Tongue (tissue), 3 donors: Measurements from ENCODE around the gene BCL2L12. TPM values are rescaled to one million over a fixed set of nuclear protein-coding genes. Genes with fewer than 3 reads are reported as not detected.
A peak's percentile ranks its signal among the peaks of the same experiment; 100 is the strongest.
"Not testable (repeated sequence)": the region's sequence is repeated elsewhere in the genome, so short reads cannot be mapped to it uniquely, and the experiment has no call there.

Source experiments
- DNase-seq: peaks from one replicate; pipeline ENCODE4 v3.0.0-alpha.2; 2015
- small RNA-seq: library from RNA; depleted of rRNA; stranded (forward); fragments of <200 nt; gene quantifications from one replicate; pipeline ENCODE3, GENCODE V24; 2014; ENCODE audit warnings: low replicate concordance
- total RNA-seq: library from RNA; depleted of rRNA; stranded (reverse); fragments of >200 nt; gene quantifications from one replicate; pipeline ENCODE4 v1.2.3, GENCODE V29; 2014

The BCL2L12 gene
- total RNA-seq, 1 donor from 2014 or later = 10.9 TPM

DNA sequence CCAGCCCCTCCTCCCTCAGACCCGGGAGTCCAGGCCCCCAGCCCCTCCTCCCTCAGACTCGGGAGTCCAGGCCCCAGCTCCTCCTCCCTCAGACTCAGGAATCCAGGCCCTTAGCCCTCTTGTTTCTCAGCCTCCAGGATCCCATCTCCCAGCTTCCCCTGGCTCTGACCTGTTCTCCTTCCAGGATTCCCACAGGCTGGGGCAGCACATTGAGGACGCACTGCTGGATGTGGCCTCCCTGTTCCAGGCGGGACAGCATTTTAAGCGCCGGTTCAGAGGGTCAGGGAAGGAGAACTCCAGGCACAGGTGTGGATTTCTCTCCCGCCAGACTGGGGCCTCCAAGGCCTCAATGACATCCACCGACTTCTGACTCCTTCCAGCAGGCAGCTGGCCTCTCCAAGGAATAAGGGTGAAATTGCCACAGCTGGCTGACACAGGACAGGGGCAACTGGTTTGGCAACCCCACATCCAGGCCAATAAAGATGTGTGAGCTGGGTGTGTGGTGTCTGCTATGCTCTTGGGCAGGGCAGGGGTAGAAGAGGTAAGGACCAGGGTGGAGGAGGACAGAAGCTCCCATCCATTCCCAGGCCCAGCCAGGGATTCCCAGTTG lies 47.6 kb downstream of the BCL2L12 start:
- DNase-seq = peak; percentile 73

DNA sequence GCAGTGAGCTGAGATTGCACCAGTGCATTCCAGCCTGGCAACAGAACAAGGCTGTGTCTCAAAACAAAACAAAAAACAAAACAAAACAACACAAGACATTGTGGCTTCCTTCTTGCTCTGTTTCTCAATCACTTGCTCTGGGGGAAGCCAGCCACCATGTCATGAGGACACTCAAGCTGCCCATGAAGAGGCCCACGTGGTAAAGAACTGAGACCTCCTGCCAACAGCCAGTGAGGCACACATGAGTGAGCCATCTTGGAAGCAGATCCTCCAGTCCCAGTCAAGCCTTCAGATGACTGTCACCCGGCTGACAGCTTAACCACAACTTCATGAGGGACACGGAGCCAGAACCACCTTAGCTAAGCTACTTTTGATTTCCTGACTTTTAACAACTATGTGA lies 50.4 kb downstream of the BCL2L12 start:
- DNase-seq = no peak

DNA sequence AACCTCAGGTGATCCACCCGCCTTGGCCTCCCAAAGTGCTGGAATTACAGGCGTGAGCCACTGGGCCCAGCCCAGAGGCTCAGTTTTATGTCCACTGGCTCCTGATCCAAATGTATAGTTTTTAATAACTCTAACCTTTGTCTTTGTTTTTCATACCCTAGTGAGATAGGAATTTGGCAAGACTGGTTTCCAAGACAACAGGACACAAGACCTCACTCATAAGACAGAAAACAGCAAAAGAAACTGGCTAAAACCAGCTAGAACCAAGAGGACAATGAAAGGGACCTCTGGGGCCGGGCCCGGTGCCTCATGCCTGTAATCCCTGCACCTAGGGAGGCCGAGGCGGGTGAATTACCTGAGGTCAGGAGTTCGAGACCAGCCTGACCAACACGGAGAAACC lies 52.8 kb downstream of the BCL2L12 start:
- DNase-seq = peak; percentile 42

DNA sequence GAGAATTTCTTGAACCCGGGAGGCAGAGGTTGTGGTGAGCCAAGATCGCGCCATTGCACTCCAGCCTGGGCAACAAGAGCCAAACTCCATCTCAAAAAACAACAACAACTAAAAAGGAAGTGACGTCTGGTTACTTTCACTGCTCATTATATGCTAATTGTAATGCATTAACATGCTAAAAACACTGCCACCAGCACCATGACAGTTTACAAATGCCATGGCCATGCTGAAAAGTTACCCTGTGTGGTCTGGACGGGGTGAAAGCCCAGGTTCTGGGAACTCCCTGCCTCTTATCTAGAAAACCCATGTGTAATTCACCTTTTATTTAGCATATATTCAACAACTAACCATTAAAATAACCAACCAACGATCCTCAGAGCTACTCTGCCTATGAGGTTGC lies 53.3 kb downstream of the BCL2L12 start:
- no peak for DNase-seq

DNA sequence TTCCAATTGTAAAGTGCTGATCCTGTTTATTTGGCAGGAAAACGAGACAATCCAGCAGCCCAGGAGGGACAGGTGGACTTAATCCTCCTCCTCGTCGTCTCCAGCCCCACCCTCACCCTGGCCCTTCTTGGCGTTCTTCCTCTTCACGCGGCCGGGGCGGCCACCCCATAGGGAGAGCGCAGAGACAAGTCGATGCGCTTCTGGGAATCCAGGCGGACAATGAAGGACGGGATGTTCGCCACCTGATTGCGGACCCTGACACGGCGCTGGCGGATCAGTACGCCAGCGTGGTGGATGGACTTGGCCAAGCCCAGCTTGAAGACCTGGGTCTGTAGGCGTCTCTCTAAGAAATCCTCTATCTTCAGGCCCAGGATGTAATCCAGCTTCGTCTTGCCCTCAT lies 53.7 kb downstream of the BCL2L12 start:
- not testable (repeated sequence) for DNase-seq

Small RNA genes lying within 50 kb of the gene (small RNA-seq; reads per million reads assigned to genes)
- gene MIR5088 = not detected

Other genes with a start within 250 kb of the BCL2L12 start
- gene PTH2, start 242.5 kb upstream of the BCL2L12 start, total RNA-seq = not detected
- not detected for gene GFY, start 240.5 kb upstream of the BCL2L12 start, total RNA-seq
- 1.4 TPM for gene SLC17A7, start 224.4 kb upstream of the BCL2L12 start, total RNA-seq
- 58.3 TPM for gene PIH1D1, start 214.1 kb upstream of the BCL2L12 start, total RNA-seq
- gene ALDH16A1, start 212.7 kb upstream of the BCL2L12 start, total RNA-seq = 34.6 TPM
- 2.5 TPM for gene FLT3LG, start 191.7 kb upstream of the BCL2L12 start, total RNA-seq
- gene RPL13A, start 178.3 kb upstream of the BCL2L12 start, total RNA-seq = 1,944 TPM
- 5,071 TPM for gene RPS11, start 169.5 kb upstream of the BCL2L12 start, total RNA-seq
- gene FCGRT, start 153.3 kb upstream of the BCL2L12 start, total RNA-seq = 122 TPM
- gene RCN3, start 137.9 kb upstream of the BCL2L12 start, total RNA-seq = 41.4 TPM
- gene NOSIP, start 85.4 kb upstream of the BCL2L12 start, total RNA-seq = 47.6 TPM
- 3.4 TPM for gene PRRG2, start 84.6 kb upstream of the BCL2L12 start, total RNA-seq
- gene PRR12, start 74.8 kb upstream of the BCL2L12 start, total RNA-seq = 9.4 TPM
- gene RRAS, start 25.8 kb upstream of the BCL2L12 start, total RNA-seq = 15.5 TPM
- 19.5 TPM for gene SCAF1, start 23.7 kb upstream of the BCL2L12 start, total RNA-seq
- 44.0 TPM for gene IRF3, start 76 bp upstream of the BCL2L12 start, total RNA-seq
- 208 TPM for gene PRMT1, start 11.3 kb downstream of the BCL2L12 start, total RNA-seq
- 0.92 TPM for gene ADM5, start 23.7 kb downstream of the BCL2L12 start, total RNA-seq
- 5.1 TPM for gene CPT1C, start 25.2 kb downstream of the BCL2L12 start, total RNA-seq
- 1.1 TPM for gene TSKS, start 97.4 kb downstream of the BCL2L12 start, total RNA-seq
- gene AP2A1, start 101.1 kb downstream of the BCL2L12 start, total RNA-seq = 56.2 TPM
- 25.7 TPM for gene FUZ, start 147.4 kb downstream of the BCL2L12 start, total RNA-seq
- 38.2 TPM for gene MED25, start 152.4 kb downstream of the BCL2L12 start, total RNA-seq
- gene PTOV1, start 185.2 kb downstream of the BCL2L12 start, total RNA-seq = 78.4 TPM
- 23.1 TPM for gene PNKP, start 201.6 kb downstream of the BCL2L12 start, total RNA-seq
- 4.5 TPM for gene AKT1S1, start 211.4 kb downstream of the BCL2L12 start, total RNA-seq
- gene TBC1D17, start 211.8 kb downstream of the BCL2L12 start, total RNA-seq = 11.9 TPM
- gene IL4I1, start 231.0 kb downstream of the BCL2L12 start, total RNA-seq = not detected